Esophagus muscularis mucosa (tissue), 4 donors: ENCODE results near the gene KRT80. TPM values are rescaled to one million over a fixed set of nuclear protein-coding genes. Genes with fewer than 3 reads are reported as not detected.

Experiments
- DNase-seq: peaks from one replicate; pipeline ENCODE4 v3.0.0-alpha.2; 2017; ENCODE audit errors: extremely low spot score
- H3K27ac ChIP-seq, 4 donors: fragments of 200-600 bp; sonication (generic); replicated peaks in 1 of 4; 1 replicate in 3 of 4; 2 replicates in 1 of 4; pipeline ENCODE4 v1.5.1; 2016 to 2019; ENCODE audit warnings: mild to moderate bottlenecking in 1 of 4
- H3K27me3 ChIP-seq, 4 donors: fragments of 200-600 bp; sonication (generic); one replicate each; pipeline versions ENCODE4 v1.5.1 to v1.6.0; 2016 to 2019
- H3K36me3 ChIP-seq, 4 donors: fragments of 200-600 bp; sonication (generic); one replicate each; pipeline ENCODE4 v1.5.1; 2016 to 2019
- H3K4me1 ChIP-seq, 4 donors: fragments of 200-600 bp; sonication (generic); one replicate each; pipeline ENCODE4 v1.5.1; 2016 to 2019
- H3K4me3 ChIP-seq, 4 donors: fragments of 200-600 bp; sonication (generic); 1 replicate in 2 of 4; 2 replicates in 2 of 4; pipeline ENCODE4 v1.5.1; 2016 to 2019; ENCODE audit warnings: mild to moderate bottlenecking in 4 of 4, moderate library complexity in 1 of 4
- H3K9me3 ChIP-seq, 4 donors: fragments of 200-600 bp; sonication (generic); 1 replicate in 3 of 4; 2 replicates in 1 of 4; pipeline ENCODE4 v1.5.1; 2016 to 2019
- EP300 ChIP-seq: sonication (generic); formaldehyde crosslinking; IDR thresholded peaks from one replicate; pipeline ENCODE4 v1.6.1; 2017; ENCODE audit warnings: antibody characterized with exemption
- POLR2A ChIP-seq: fragments of 450-650 bp; IDR thresholded peaks from one replicate; pipeline ENCODE4 v1.6.1; 2017; ENCODE audit warnings: antibody characterized with exemption, moderate library complexity, mild to moderate bottlenecking, low read depth
- POLR2AphosphoS5 ChIP-seq, 2 donors: sonication (generic); formaldehyde crosslinking; IDR thresholded peaks; one replicate each; pipeline ENCODE4 v1.6.1; 2017; ENCODE audit warnings: antibody characterized with exemption in 2 of 2
- WGBS: methylation state at CpG from one replicate; pipeline ENCODE4 v1.1.5; 2018; 5-methylcytosine and 5-hydroxymethylcytosine counted together
- intact Hi-C: fragments of 100-400 bp; cut with DNase I; formaldehyde crosslinking; loops from one replicate; pipeline ENCODE4 v1.15.1; 2023
- total RNA-seq, 4 donors: library from RNA; depleted of rRNA; stranded (reverse); fragments of >200 nt; gene quantifications; one replicate each; pipeline versions ENCODE4 v1.1.0 to v1.2.1, GENCODE V29; 2016
- TF ChIP-seq, protein P1 (sequence below), 3 experiments: fragments of 200-600 bp in 2 of 3; fragments of 450-650 bp in 1 of 3; sonication (generic) in 2 of 3; IDR thresholded peaks; one replicate each; pipeline ENCODE4 v1.5.1; 2017 to 2019; ENCODE audit warnings: antibody characterized with exemption in 3 of 3, mild to moderate bottlenecking in 2 of 3, moderate library complexity in 1 of 3

KRT80 gene
- total RNA-seq, 4 donors from 2014 or later: 0.11 TPM; not detected in 3

GRCh38 chr12:52190860-52191729 is 719 bp downstream of the KRT80 start:
- 77% methylated on average over 10 of the region's 16 CpGs for WGBS
- no peak for TF ChIP-seq POLR2AphosphoS5 (IDR thresholded peaks at IDR 0.05)
- TF ChIP-seq, protein P1, sequence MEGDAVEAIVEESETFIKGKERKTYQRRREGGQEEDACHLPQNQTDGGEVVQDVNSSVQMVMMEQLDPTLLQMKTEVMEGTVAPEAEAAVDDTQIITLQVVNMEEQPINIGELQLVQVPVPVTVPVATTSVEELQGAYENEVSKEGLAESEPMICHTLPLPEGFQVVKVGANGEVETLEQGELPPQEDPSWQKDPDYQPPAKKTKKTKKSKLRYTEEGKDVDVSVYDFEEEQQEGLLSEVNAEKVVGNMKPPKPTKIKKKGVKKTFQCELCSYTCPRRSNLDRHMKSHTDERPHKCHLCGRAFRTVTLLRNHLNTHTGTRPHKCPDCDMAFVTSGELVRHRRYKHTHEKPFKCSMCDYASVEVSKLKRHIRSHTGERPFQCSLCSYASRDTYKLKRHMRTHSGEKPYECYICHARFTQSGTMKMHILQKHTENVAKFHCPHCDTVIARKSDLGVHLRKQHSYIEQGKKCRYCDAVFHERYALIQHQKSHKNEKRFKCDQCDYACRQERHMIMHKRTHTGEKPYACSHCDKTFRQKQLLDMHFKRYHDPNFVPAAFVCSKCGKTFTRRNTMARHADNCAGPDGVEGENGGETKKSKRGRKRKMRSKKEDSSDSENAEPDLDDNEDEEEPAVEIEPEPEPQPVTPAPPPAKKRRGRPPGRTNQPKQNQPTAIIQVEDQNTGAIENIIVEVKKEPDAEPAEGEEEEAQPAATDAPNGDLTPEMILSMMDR (IDR thresholded peaks at IDR 0.05): no peak
- TF ChIP-seq EP300: no peak
- no peak for TF ChIP-seq POLR2A
- Histone ChIP-seq H3K4me1 (peaks cover 45 to 68% (median 61%) of the 10 kb centered on the region in 4 donors), H3K4me3 (no peak overlapping the region), H3K9me3 (no peaks in the 10 kb centered on the region), H3K36me3 (no peaks in the 10 kb centered on the region), H3K27me3 (no peaks in the 10 kb centered on the region), H3K27ac (peak overlapping the region; percentile 63 to 67 (median 65))
- DNase-seq: no peak
- intact Hi-C loops: no loop called here

GRCh38 chr12:52189376-52190174 is 2.2 kb downstream of the KRT80 start:
- no peaks in the 10 kb centered on the region for H3K36me3 ChIP-seq
- H3K27me3 ChIP-seq: no peaks in the 10 kb centered on the region
- no peak for TF ChIP-seq POLR2AphosphoS5 (IDR thresholded peaks at IDR 0.05)
- TF ChIP-seq EP300: no peak
- TF ChIP-seq, protein P1 (IDR thresholded peaks at IDR 0.05): no peak
- H3K4me1 ChIP-seq: peaks cover 43 to 74% (median 66%) of the 10 kb centered on the region in 4 donors
- no peaks in the 10 kb centered on the region for H3K9me3 ChIP-seq
- WGBS: 65% methylated on average over 3 of the region's 3 CpGs
- DNase-seq: no peak
- H3K27ac ChIP-seq: peak overlapping the region in 3 of 4 donors; percentile 8 to 29 (median 9)
- H3K4me3 ChIP-seq: no peak overlapping the region
- intact Hi-C loops: no loop called here

- no peak for DNase-seq
- 94% methylated on average over 7 of the region's 7 CpGs for WGBS
- TF ChIP-seq EP300: no peak
- no peak for TF ChIP-seq POLR2AphosphoS5 (IDR thresholded peaks at IDR 0.05)
- no peak overlapping the region for H3K27ac ChIP-seq
- no peaks in the 10 kb centered on the region for H3K36me3 ChIP-seq
- H3K27me3 ChIP-seq: no peaks in the 10 kb centered on the region
- peaks cover 34 to 70% (median 58%) of the 10 kb centered on the region in 4 donors for H3K4me1 ChIP-seq
- H3K4me3 ChIP-seq: no peak overlapping the region
- H3K9me3 ChIP-seq: no peaks in the 10 kb centered on the region
- intact Hi-C loops: no loop called here
These were observed 3.2 kb downstream of the KRT80 start for GRCh38 chr12:52188658-52189057.

DNA sequence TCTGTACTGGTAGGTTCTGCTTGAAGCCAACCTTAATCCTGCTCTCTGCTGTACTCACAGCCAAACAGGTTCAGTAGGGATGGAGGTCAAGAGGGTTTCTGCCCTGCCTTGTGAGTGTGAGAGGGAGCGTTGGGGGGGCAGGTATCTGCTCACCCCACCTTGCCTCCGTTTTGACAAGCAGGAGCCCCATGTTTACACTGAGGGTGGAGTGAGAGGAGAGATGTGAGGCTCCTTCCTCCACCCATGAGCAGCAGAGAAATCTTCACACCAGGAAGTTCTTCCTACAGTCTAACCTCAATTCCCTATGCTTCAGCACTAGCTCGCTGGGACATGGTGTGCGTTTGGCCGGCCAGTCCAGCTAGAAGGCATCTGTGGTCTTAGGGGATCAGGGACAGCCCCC is 4.2 kb downstream of the KRT80 start:
- no peaks in the 10 kb centered on the region for H3K9me3 ChIP-seq
- TF ChIP-seq POLR2AphosphoS5 (IDR thresholded peaks at IDR 0.05) (no peak), POLR2A (no peak), EP300 (no peak)
- TF ChIP-seq, protein P1 (IDR thresholded peaks at IDR 0.05): no peak
- H3K4me1 ChIP-seq: peaks cover 32 to 69% (median 56%) of the 10 kb centered on the region in 4 donors
- H3K27ac ChIP-seq: no peak overlapping the region
- 100% methylated on average over 2 of the region's 5 CpGs for WGBS
- no peak for DNase-seq
- H3K36me3 ChIP-seq: no peaks in the 10 kb centered on the region
- H3K4me3 ChIP-seq: no peak overlapping the region
- no peaks in the 10 kb centered on the region for H3K27me3 ChIP-seq
- intact Hi-C loops: no loop called here

DNA sequence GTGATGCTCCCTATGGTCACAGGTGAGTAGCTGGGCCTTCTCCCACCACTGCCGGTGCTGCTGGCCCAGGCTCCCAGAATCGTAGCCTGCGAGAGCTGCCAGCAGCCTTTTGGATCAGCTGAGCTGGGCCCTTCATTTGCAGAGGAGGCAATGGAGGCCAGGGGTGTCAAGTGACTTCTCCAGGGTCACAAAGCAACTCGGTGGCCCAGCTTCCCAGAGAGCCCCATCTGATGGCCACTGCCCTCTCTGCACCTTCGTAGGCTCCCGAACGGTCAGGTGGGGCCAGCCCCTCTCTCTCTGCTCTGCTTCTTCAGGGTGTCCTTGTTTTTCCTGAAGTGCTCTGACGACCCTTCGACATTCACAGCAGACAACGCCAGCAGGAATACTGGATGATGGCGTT is 4.6 kb downstream of the KRT80 start:
- Histone ChIP-seq H3K4me3 (no peak overlapping the region), H3K27me3 (no peaks in the 10 kb centered on the region), H3K9me3 (no peaks in the 10 kb centered on the region), H3K36me3 (no peaks in the 10 kb centered on the region), H3K4me1 (peaks cover 27 to 65% (median 51%) of the 10 kb centered on the region in 4 donors), H3K27ac (peak overlapping the region in 2 of 4 donors; percentile 56 to 61)
- DNase-seq: no peak
- intact Hi-C loops: no loop called here
- no peak for TF ChIP-seq POLR2AphosphoS5 (IDR thresholded peaks at IDR 0.05)
- 95% methylated on average over 7 of the region's 11 CpGs for WGBS
